GM21447 (cell line): ENCODE measurements around the gene ATF1.
"Not testable (repeated sequence)": the region's sequence is repeated elsewhere in the genome, so short reads cannot be mapped to it uniquely, and the experiment has no call there.

Source experiments
- ATAC-seq: cut with Tn5 transposase; IDR thresholded peaks from one replicate; pipeline ENCODE4 v1.9.1; 2021; ENCODE audit not compliant: unreplicated experiment

Gene ATF1

GRCh38 chr12:50790081-50790480 lies 26.2 kb downstream of the ATF1 start:
- no peak for ATAC-seq

GRCh38 chr12:50799908-50800307 lies 36.0 kb downstream of the ATF1 start:
- no peak for ATAC-seq

GRCh38 chr12:50803230-50803875 lies 39.5 kb downstream of the ATF1 start:
- ATAC-seq: no peak

GRCh38 chr12:50806176-50806575 lies 42.3 kb downstream of the ATF1 start:
- no peak for ATAC-seq

- not testable (repeated sequence) for ATAC-seq
Measured at GRCh38 chr12:50809131-50809530, 45.2 kb downstream of the ATF1 start.

GRCh38 chr12:50814921-50815320 lies 51.0 kb downstream of the ATF1 start:
- ATAC-seq: not testable (repeated sequence)

- no peak for ATAC-seq
Measured at GRCh38 chr12:50820177-50820576, 56.3 kb downstream of the ATF1 start.

GRCh38 chr12:50822082-50822481 lies 58.2 kb downstream of the ATF1 start:
- ATAC-seq: no peak

GRCh38 chr12:50823724-50824123 lies 59.8 kb downstream of the ATF1 start:
- not testable (repeated sequence) for ATAC-seq

- no peak for ATAC-seq
Measured at GRCh38 chr12:50824914-50825313, 61.0 kb downstream of the ATF1 start.

- ATAC-seq: no peak
Measured at GRCh38 chr12:50825372-50825838, 61.5 kb downstream of the ATF1 start.

- ATAC-seq: no peak
Measured at GRCh38 chr12:50828121-50828520, 64.2 kb downstream of the ATF1 start.

- no peak for ATAC-seq
Measured at GRCh38 chr12:50828886-50829285, 65.0 kb downstream of the ATF1 start.

- not testable (repeated sequence) for ATAC-seq
Measured at GRCh38 chr12:50833801-50834200, 69.9 kb downstream of the ATF1 start.

GRCh38 chr12:50839042-50839441 lies 75.1 kb downstream of the ATF1 start:
- ATAC-seq: no peak

GRCh38 chr12:50840809-50841487 lies 77.0 kb downstream of the ATF1 start:
- no peak for ATAC-seq

GRCh38 chr12:50841716-50842531 lies 78.0 kb downstream of the ATF1 start:
- ATAC-seq: no peak

GRCh38 chr12:50842637-50843493 lies 79.0 kb downstream of the ATF1 start, which contains the start of gene TMPRSS12:
Gene TMPRSS12, plus strand, starts transcription at chr12:50842926. Its CDS starts 39 bp downstream, at chr12:50842965.
- ATAC-seq: no peak

- no peak for ATAC-seq
Measured at GRCh38 chr12:50845021-50845647, 81.2 kb downstream of the ATF1 start.

GRCh38 chr12:50848963-50849362 lies 85.1 kb downstream of the ATF1 start:
- no peak for ATAC-seq
